GM12801 (cell line): ENCODE measurements around the gene CGGBP1.

ENCODE experiments used
- TF ChIP-seq, protein P1 (sequence below): IDR thresholded peaks from one replicate; pipeline ENCODE4 v1.5.1; 2011; ENCODE audit warnings: control low read depth; ENCODE audit not compliant: insufficient read length; ENCODE audit errors: extremely low read depth

CGGBP1 gene

DNA sequence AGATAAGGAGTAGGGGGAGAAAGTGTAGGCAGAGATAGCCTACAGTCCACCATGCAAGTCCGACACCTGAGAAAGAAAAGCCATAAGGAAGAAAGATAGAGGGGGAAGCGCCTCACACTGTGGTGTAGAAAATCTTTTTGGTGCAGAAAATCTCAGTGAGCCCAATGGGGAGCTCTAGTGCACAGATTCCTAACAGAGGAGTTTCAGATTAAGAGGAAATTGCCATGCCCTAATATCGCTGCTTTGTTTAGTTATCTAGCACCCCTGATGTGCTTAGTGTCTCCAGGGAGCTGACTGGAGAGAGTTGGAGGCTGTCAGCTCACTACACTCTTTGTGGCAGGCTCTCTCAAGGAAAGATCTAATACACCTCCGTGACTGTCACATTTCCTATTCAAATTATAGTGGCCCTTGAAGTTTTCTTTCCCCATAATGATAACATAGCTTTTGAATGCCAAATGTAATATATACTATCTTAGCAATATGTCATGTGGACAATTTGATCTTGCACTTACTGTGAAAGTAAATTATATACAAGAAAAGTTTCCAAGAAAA is 33.7 kb downstream of the CGGBP1 start:
- TF ChIP-seq, protein P1, sequence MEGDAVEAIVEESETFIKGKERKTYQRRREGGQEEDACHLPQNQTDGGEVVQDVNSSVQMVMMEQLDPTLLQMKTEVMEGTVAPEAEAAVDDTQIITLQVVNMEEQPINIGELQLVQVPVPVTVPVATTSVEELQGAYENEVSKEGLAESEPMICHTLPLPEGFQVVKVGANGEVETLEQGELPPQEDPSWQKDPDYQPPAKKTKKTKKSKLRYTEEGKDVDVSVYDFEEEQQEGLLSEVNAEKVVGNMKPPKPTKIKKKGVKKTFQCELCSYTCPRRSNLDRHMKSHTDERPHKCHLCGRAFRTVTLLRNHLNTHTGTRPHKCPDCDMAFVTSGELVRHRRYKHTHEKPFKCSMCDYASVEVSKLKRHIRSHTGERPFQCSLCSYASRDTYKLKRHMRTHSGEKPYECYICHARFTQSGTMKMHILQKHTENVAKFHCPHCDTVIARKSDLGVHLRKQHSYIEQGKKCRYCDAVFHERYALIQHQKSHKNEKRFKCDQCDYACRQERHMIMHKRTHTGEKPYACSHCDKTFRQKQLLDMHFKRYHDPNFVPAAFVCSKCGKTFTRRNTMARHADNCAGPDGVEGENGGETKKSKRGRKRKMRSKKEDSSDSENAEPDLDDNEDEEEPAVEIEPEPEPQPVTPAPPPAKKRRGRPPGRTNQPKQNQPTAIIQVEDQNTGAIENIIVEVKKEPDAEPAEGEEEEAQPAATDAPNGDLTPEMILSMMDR = no peak

DNA sequence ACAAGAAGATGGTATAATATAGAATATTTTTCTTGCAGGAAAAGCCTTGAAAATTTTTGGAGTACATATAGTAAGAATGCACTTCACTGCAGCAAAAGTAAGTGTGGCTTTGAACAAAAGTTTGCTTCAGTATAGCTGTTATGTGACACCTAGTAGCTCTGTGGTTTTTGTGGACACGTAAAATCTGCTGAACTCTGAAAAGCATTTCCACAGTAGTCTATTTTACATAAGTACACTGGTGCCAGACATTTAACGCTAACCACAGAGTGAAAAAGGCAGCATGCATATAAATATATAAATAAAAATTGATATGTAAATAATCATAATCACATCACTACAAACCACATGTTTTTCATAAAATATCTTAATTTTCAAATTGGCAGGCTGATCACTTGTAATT is 39.8 kb downstream of the CGGBP1 start:
- TF ChIP-seq, protein P1 = no peak

DNA sequence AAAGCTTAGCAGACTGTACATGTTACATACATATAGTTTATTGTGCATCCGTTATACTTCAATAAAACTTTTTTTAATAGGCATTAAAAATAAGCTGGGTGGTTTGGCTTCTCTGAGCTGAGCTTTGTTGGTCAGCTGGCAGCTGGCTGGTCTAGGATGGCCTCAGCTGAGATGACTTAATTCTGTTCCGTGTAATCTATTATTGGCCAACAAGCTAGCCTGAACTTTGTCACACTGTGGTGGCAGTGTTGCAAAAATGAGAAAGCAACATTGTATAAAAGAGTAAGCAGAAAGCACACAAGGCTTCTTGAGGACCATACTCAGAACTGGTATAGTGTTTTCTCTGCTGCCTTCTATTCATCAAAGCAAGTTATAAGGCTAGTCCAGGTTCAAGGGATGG is 45.2 kb downstream of the CGGBP1 start:
- TF ChIP-seq, protein P1 = no peak

DNA sequence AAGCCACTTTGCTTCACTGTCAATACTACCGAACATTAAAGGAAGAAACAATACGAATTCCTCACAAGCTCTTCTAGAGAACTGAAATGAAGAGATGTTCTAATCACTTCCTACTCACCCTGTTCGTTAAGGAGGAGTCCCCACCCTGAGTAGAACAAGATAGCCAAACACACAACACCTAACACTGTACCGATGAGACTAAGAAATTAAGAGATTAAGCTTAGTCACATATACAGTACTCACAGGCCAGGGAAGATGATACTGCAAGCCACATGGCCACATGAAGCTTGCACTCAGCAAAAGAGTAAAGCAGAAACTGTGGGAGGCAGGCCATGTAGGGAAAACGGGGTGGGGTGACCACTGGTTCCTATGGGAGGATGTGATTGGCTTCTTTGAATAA is 48.0 kb downstream of the CGGBP1 start:
- TF ChIP-seq, protein P1 = no peak

DNA sequence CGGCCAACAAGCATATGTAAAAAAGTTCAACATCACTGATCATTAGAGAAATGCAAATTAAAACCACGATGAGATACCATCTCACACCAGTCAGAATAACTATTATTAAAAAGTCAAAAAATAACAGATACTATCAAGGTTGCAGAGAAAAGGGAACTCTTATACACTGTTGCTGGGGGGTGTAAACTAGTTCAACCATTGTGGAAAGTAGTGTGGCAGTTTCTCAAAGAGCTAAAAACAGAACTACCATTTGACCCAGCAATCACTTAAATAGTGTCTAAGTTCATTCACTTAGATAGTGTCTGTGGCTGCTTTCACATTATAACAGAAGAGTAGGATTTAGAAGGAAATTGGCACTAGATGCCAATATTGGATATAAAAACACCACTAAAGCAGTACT is 49.7 kb downstream of the CGGBP1 start:
- TF ChIP-seq, protein P1 = no peak

DNA sequence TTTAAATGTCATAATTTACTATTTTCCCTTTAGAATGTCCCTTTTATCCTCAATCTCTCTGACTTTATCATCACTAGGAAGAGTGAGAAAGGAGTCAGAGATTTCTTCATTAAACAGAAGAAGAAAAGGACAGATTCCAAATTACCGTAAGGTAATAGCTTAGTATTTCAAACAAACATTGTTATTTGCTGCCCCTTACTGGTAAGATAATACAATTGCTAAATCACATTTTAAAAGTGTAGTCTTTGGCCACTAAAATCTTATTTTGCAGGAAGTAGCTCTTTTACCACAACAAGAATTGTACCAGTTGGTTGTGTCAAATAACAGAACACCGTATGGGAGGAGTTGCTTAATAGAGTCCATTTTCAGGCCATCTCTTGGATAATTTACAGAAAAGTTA is 53.7 kb downstream of the CGGBP1 start:
- TF ChIP-seq, protein P1 = no peak

DNA sequence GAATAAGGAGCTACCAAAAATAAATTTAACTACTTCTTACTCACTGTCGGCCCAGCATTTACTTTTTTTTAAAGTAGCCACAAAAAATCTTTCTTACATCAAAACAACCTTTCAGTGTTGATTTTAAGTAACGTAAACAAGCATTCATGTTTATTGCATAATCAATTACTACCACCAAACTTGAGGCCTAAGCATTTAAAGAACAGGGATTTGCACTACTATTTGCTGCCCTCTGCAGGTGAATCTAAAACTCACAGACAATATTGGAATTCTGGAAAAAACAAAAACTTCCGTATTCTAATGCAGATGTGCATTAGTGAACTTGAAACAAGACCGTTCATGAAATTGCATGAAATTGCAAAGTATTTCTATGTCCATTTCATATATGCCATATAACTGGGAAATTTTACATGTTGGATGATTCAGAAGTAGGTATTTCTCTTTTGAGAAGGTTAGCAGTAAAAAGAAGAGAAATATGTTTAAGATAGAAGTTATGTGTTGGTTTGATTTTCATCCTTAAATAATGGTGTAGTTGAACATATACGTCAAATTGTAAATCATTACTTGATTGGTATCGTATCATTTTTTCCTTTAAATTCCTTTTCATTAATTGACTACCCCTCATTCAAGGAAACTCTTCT is 55.6 kb downstream of the CGGBP1 start:
- TF ChIP-seq, protein P1 = no peak
